AG20443 (cell line): ENCODE data around the gene PACS2.
"Not testable (repeated sequence)": the region's sequence is repeated elsewhere in the genome, so short reads cannot be mapped to it uniquely, and the experiment has no call there.

Experiments
- DNase-seq: peaks from one replicate; pipeline ENCODE4 v3.0.0; 2012; ENCODE audit warnings: low spot score, mixed read lengths

Gene PACS2

DNA sequence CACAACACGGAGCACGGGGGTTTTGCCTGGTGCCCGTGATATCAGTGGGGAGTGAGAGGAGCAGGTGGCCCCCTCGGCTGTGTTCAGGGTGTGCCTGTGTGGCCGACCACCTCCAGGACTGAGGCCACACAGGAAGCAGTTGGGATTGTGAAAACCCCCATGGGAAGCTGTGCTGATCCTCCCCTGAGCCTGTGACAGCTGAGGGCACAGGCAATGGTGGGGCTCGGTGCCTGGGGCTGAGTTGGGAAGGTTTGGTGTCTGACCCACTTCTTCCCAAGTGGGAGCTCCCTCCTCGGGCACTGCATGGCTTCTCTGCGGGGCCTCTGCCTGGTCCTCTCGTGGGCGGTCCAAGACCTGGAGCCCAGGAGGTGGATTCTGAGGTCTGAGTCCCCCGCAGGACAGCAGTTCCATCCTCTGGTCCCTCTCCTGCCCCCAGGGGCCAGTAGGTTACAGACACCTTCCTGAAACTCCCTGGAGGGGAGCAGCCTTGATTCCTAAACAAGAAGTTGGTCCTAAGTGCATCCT is 17.9 kb downstream of the PACS2 start:
- no peak for DNase-seq

DNA sequence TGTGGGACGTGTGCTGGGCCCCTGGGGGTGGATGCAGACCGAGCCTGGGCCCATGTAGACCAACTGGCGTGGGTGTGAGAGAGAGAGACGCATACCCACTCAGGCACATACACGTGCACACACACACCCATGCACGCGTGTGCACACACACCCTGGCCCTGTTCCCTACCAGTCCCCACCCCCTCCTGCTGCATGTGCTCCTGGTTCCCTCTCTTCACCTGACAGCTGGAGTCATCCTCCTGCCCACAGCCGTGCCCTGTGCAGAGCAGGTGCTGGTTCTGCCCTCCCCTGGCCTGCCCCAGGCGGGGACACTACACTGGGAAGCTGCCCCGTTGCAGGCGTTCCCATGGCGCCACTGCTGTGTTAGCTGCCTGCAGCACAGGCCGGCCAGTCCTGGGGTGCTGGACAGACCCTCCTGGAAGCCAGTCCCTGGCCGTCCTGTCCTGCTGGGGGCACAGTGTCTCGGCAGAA is 18.5 kb downstream of the PACS2 start:
- no peak for DNase-seq

DNA sequence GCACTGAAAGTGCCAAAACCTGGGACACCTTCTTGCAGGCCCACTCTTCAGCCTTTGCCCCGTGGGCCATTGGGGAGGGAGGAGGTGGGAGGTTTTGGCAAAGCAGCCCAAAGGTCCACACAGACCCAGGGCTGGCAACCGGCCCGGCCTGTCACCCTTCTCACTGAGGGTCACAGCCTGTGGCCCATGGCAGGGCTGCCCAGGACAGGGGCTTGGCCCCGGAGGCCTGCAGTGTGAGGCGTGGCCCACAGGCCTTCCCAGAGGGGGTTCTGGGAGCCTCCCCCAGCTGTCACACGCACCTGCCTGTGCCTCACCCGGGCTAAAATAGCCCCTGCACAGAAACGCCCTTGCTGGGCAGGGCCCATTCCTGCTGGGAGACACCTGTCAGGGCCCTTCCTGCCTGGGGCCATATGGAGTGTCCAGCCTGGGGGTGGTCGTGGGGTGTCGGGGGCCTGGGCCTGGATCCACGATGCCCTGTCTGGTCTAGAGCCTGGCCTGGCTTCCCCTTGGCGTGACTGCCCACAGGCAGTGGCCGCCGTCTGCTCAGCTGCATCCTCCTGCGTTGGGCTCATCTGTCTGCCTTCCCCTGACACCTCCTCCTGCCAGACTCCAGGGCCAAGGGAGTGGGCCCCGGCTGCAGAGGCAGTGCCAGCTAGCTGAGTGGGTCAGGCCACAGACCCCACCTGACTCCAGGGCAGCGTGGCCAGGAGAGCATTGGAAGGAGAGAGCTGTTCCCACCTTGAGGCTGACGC is 19.2 kb downstream of the PACS2 start:
- no peak for DNase-seq

DNA sequence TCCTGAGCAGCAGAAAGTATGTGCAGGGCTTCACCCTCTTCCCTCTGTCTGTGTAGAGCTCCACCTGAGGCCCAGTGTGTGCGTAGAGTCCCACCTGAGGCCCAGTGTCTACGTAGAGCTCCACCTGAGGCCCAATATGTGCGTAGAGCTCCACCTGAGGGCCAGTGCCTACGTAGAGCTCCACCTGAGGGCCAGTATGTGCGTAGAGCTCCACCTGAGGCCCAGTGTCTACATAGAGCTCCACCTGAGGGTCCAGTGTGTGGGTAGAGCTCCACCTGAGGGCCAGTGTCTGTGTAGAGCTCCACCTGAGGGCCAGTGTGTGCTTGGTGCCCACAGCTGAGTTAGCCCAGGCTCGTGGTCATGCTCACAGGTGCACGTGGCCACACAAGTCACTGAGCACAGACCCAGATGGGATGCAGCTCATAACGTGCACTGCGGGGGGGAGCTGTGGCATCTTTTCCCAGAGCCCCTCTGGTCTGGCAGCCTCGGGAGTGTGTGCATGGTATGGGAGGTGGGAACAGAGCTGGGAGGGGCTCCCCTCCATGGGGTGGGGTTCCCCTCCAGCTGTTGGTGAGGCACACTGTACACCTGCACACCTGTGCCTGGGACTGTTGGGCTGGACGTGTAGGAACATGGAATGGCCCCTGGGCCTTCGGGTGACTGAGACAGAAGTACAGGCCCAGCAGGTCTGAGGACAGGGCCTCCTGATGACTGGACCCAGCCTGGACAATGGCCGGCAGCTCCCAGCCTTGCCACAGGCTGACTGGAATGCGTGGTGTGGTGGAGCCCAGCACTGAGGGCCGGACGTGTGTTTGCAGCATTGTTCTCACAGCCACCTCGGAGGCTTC is 20.1 kb downstream of the PACS2 start:
- DNase-seq = no peak

DNA sequence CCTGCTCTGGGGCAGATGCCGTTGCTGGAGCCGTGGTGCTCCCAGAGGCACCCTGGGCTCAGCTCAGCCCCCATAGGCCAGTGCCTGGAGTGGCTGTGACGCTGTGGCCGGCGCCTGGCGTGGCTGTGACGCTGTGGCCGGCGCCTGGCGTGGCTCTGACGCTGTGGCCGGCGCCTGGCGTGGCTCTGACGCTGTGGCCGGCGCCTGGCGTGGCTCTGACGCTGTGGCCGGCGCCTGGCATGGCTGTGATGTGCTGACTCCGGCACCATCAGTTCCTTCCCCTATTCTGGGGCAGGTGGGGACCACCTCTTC is 20.6 kb downstream of the PACS2 start:
- not testable (repeated sequence) for DNase-seq

DNA sequence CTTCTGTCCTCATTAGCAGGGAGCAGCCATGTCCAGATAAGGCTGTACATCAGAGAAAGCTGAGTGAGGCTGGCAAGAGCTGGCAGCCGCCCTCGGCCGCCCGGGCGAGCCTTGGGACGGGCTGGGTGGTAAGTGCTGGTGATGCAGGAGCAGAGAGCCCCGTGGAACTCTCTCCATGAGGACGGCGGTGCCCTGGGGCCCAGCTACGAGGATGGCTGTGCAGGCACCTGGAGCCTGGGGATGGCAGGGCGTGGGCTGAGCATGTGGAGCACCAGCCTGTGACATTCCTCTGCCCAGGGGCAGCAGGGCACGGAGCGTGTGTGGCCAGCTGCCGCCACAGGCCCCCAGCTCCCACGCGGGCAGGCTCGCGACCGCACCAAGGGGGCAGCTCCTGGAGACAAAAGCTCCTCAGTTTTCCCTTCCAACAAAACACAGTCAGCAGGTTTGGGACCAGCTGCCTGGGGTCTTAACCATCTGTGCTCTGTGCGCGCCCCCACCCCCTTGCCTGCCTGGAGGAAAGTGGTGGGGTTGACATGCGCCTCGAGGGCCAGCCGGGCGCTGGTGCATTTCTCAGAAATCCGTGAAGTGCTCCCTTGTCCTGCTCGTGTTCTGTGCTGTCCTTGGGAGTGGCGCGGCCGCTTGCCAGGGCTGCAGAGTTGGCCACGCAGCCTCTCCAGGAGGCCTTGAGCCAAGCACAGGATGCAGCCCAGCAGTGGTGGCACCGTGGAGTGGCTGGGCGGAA is 21.4 kb downstream of the PACS2 start:
- DNase-seq = no peak

DNA sequence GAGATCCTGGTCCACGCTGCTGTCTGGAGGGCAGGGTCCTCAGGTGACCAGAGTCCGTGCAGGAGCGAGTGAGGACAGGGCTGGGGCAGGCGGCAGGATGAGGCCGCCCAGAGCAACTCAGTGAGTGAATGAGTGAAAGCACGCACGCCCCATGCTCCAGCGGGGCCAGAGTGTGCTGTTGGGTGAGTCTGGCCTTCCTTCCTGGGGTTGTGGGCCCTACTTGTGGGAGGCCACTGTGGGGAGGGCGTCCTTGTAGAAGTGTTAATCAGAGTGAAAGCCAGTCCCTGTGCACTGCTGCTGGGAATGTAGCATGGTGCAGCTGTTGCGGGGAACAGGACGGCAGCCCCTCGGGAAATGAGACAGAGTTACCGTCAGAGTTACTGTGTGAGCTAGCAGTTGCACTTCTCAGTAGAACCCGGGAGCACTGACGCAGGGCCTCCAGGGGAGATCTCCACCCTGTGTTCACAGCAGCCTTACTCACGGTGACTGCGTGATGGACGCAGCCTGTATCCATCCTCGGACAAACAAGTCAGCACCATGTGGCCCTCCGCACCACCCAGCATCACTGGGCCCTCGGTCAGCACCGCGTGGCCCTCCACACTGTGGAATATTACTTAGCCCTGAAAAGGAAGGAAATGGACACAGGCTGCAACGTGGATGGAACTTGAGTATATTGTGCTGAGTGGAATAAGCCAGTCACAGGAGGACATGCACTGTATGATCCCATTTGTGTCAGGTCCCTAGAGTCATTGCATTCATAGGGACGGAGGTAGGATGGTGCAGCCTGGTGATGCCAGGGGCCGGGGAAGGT is 22.1 kb downstream of the PACS2 start:
- no peak for DNase-seq

DNA sequence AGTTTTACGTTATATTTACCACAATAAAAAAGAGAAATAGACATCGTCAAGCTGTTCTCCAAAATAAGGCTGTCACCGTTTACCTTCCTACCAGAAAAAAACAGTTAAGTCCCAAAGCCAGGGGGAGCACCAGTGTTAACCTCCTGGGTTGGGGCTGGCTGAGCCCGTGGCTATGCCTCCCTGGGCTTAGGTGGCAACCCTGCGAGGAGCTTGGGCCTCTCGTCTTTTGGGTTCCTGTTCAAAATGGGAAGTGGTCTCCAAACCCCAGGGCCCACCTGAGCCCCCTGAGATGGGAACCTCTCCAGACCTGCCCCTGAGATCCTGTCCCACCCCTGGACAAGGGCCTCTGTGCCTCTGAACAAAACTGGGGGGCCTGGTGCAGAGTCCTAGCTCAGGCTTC is 22.9 kb downstream of the PACS2 start:
- no peak for DNase-seq

DNA sequence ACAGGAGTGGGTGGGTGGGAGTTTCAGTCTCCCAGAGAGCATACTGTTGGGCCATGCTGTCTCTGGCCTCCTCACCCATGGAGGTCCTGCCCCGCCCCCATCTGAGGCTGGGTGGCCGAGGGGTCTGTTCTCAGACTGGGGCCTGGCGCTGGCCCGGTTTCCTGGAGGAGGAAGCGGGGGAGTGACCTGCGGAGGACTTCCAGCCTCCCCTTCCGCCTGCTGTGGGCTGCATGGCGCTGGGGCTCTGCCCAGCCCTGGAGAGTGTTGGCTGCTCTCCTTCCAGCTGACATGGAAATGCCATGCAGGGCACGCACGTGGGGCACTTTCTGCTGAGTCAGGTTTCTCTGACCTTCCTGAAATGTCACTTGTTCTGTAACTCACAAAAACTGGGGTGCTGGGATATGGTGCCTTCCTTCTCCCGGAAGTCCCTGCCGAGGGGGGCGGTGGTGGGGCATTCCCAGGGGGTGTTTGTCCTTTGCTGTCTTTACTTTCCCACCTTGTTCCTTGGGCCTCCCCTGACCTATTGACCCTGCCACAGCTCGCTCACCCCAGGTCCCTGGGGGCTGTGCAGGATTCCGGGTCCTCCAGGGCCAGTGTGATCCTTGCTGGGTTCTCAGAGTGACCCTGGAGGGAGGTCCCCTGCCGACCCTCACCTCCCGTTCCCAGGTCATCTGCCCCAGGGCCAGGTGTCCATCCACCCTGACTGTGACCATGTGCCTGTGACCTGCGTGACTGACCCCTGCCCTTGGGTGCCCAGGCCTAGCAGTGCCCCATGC is 23.6 kb downstream of the PACS2 start:
- no peak for DNase-seq

DNA sequence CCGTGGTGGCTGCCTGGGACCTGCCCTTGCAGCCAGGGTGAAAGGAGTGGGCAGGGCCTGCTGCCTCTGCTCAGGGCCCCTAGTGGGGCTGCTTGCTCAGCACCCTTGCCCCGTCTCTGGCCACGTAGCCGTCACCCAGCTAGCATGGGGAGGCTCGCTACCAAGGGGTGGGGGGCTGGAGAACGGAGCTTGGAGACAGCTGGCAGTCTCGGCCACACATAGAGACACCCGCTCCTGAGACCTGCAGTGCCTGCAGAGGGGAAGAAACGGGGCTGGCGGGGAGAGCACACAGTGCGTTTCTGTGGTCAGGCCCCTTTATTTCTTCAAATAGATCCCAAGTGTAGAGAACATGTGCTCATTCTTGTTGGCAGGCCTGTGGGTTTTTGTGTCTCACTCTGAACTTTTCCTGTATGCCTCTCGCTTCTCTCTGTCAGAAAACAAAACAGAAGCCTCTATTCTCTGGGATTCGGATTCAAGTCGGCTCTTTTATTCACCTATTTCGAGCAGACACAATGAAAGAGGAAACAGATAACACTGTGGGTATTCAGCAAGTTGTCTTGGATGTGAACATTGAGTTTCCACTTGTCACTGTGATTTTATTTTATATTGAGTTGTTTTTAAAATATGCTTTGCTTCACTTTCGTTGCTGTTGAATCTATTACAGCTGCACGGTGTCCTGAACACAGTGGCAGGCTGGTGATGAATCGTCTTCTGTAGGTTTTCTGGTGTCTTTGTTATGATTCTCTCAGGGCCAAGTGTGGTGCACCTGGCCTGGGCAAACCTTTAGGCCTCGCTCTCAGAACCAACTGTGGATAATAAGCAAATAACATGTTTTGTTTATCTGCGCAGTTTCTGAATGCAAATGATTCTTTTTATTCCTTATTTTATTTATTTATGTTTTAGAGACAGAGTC is 26.5 kb downstream of the PACS2 start:
- no peak for DNase-seq

DNA sequence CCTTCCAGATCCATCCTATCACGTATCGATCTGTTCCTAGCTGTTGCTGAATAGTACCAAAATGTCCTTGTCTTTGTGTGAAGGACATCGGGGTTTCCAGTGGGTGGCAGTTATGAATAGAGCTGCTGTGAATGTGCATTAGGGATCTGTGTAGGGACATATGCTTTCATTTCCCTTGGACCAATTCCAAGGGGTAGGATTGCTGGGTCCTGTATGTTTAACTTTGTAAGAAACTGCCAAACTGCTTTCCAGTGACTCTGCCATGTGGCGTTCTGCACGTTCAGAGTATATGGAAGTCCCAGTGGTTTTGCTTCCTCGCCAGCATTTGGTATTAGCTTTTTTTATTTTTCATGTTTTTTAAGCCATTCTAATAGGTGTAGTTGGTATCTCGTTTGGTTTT is 28.6 kb downstream of the PACS2 start:
- DNase-seq = no peak

DNA sequence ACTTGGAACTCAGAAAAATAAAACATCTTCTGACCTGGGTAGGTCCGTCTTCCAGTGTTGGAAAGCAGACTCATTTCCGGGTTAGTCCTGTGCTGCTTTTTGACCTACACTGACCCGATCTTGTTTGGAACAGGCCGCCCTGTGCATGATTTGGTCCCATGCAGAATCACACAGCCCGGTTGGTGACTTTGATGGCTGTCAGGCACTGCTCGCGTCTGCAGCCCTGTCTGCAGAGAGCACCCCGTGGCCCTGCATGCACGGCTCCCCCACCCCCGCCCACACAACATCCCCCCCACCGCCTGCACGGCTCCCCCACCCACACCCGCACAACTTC is 31.6 kb downstream of the PACS2 start:
- no peak for DNase-seq

DNA sequence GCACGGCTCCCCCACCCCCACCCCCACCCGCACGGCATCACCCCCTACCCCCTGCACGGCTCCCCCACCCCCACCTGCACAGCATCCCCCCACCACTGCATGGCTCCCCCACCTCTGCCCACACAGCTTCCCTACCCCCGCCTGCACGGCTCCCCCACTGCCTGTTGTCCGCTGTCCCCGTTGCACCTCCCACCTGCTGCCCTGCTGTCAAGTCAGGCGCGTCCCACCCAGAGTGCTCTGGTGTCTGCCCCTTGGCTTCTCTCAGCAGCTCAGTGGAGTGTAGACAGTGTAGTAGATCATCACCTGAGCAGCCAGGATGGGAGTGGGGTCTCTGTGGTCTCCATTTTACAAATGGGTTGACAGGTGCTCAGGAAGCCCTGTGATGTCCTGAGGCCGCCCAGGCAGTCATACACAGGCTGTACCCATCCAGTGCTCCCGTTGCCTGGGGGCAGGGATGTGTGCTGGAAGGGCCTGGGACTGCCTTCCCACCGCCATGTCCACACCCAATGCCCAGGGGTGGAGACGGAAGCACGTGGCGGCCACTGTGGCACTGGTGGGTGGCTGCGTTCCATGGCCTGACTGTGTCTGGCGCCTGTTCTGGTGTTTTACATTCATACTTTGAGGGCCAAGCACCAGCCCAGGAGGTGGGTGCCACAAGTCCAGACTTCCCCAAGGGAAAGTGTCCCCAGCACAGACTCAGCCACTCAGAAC is 32.5 kb downstream of the PACS2 start:
- DNase-seq = no peak

DNA sequence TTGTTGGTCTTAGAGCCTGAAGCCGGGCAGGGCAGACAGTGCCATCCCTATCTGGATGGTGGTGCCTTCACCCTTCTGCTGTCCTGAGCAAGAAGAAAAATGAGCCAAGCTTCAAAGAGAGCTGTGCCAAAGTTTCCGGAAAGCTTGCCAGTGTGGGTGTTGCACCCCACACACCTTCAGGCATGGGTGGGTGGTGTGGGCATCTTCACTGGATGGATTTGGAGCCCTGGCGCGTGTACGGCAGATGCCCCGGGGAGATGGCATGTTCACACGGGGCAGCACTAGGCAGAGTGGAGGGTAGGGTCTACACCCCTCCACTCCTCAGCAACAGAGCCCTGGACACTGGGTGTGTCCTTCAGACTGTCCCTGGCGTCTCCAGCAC is 33.0 kb downstream of the PACS2 start:
- no peak for DNase-seq

DNA sequence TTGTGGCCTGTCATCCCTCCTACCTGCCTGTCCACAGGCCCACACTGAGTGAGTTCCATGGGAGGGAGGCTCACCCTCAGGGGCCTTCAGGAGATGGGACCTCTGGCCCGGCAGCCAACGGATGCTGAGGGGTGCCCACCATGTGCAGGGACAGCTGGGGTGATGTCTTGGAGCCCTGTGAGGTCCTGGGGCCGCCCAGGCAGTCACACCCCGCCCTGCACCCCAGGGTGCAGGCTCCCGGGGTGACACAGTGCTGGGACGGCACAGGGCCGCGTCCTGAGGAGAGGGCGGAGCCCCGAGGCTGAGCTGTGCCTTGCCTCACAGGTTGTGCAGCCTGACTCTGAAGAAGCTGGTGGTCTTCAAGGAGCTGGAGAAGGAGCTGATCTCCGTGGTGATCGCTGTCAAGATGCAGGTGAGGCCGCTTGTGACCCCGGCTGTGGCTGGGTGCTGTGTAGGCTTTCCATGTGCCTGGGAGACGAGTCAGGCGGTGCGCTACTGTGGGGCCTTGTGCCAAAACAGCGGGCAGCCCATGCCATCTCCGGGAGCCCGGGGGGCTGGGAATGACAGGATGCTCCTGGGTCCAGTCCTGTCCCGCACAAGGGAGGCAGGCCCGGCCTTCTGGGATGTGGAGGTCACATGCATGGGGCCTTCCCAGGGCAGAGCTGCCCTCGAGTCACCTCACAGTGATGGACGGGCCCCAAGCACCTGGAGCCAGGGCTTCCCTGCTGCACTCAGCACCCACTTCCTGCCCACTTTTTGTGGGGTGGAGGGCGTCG is 33.8 kb downstream of the PACS2 start:
- DNase-seq = no peak

DNA sequence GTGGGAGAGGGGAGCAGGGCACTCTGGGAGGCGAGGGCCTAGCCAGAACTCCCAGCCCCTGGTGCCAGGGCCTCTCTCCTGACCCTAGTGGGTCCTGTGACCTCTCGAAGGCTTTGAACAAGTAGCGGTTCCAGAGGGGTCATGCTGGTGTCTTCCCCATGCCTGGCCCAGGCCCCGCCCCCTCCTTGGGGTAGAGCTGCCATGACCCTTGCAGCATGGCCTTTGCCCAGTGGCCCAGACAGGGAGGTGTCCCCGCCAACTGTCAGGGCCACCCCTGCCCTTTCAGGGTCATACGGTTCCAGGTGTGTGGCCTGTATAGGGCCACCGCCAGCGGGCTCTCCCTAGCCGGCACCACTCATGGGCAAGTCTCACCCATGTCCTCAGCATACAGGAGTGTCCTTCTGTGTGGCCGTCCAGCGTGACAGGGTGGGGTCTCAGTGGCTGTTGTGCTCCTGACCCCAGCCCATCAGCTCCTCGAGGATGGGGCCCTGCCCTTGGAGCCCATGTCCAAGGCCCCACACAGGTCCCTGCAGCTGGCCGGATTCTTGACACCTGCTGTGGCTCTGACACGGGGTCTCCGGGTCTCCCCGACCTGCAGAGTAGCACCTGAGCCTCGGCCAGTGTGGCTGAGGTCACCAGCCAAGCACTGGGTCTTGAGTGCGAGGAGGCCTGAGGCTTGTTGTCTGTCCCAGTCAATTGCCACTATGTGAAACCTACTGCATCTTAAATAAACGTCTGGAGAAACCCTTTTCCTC is 34.6 kb downstream of the PACS2 start:
- DNase-seq = no peak

DNA sequence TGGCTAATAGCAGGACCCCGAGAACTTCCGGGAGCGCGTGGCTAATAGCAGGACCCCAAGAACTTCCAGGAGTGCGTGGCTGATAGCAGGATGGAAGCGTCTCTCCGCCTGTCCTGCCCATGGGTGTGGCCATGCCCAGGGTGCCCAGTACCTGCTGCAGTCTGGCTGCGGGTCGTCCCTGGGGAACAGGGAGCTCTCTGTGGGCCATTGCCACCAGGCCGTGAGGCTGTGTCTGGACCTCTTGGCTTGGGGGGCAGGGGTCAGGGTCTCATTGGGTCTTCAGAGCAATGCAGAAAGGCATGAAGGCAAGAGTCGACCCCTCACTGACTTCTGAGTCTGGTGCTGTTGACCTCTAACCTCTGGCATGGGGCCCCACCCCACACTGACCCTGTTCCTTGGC is 35.4 kb downstream of the PACS2 start:
- no peak for DNase-seq
